Endothelial cell of umbilical vein (primary cell): ENCODE results near the gene NPVF. TPM values are rescaled to one million over a fixed set of nuclear protein-coding genes. Genes with fewer than 3 reads are reported as not detected.

Experiments used
- BruUV-seq: library from RNA; stranded (reverse); fragments of 400-500 nt; replicated peaks from 2 replicates; lab custom pipeline; 2021; lab: Mats Ljungman, UMichigan
- CTCF ChIA-PET: fragments of 300-600, 350-600 bp; sonication (Branson Sonifier 250); formaldehyde crosslinking; loops from one replicate; lab custom pipeline; 2021; ENCODE audit warnings: antibody characterized with exemption, inconsistent platforms; lab: Charles Lee
- POLR2A ChIA-PET: fragments of 300-600, 350-600 bp; sonication (Branson Sonifier 250); formaldehyde crosslinking; loops from one replicate; lab custom pipeline; 2021; ENCODE audit warnings: antibody characterized with exemption, inconsistent platforms; lab: Charles Lee
- DNase-seq: peaks from one replicate; pipeline ENCODE4 v3.0.0-alpha.2; 2011; ENCODE audit warnings: low read depth, low spot score
- FAIRE-seq: peaks from 2 replicates; lab custom pipeline; 2011; peaks lifted over from hg19 to GRCh38; lab: Jason Lieb, UNC
- H2AFZ ChIP-seq: 2 replicates; pipeline ENCODE4 v1.6.0; 2012; ENCODE audit warnings: low read depth, low read length, control low read depth, inconsistent platforms
- H3K27ac ChIP-seq: 2 replicates; pipeline ENCODE4 v1.5.1; 2011; ENCODE audit warnings: low read depth, mild to moderate bottlenecking, control low read depth, low read length, moderate library complexity; ENCODE audit not compliant: insufficient read depth
- H3K27me3 ChIP-seq, 2 experiments: 2 replicates each; pipeline versions ENCODE4 v1.6.0 to v1.6.1; 2011; ENCODE audit warnings: low read length in 2 of 2, mixed read lengths in 1 of 2; ENCODE audit not compliant: control insufficient read depth in 2 of 2, insufficient read depth in 2 of 2
- H3K36me3 ChIP-seq, 2 experiments: 2 replicates in 1 of 2; 3 replicates in 1 of 2; pipeline ENCODE4 v1.5.1; 2011; ENCODE audit warnings: low read length in 2 of 2, mild to moderate bottlenecking in 1 of 2, moderate library complexity in 1 of 2; ENCODE audit not compliant: control insufficient read depth in 2 of 2, insufficient read depth in 2 of 2; ENCODE audit errors: extremely low read depth in 1 of 2
- H3K4me1 ChIP-seq: 3 replicates; pipeline ENCODE4 v1.5.1; 2011; ENCODE audit warnings: mild to moderate bottlenecking, low read length; ENCODE audit not compliant: control insufficient read depth, insufficient read depth; ENCODE audit errors: extremely low read depth
- H3K4me2 ChIP-seq: 2 replicates; pipeline ENCODE4 v1.6.1; 2011; ENCODE audit warnings: low read length, control low read depth, mixed read lengths; ENCODE audit not compliant: insufficient read depth
- H3K4me3 ChIP-seq, 3 experiments: fragments of 200-600 bp in 1 of 3; sonication (generic), shearing (Covaris generic) in 1 of 3; replicated peaks in 1 of 3; 2 replicates each; pipeline ENCODE4 v1.5.1; 2011 to 2016; ENCODE audit warnings: control low read depth in 3 of 3, low read length in 3 of 3, mild to moderate bottlenecking in 2 of 3, inconsistent platforms in 1 of 3, low read depth in 1 of 3, moderate library complexity in 1 of 3; ENCODE audit not compliant: insufficient read depth in 1 of 3
- H3K79me2 ChIP-seq: 2 replicates; pipeline ENCODE4 v1.6.0; 2012; ENCODE audit warnings: low read length, inconsistent platforms; ENCODE audit not compliant: control insufficient read depth, insufficient read depth
- H3K9ac ChIP-seq: replicated peaks from 2 replicates; pipeline ENCODE3; 2011; ENCODE audit warnings: low read length, control low read depth; ENCODE audit not compliant: insufficient read depth; ENCODE audit errors: extremely low read depth
- H3K9me1 ChIP-seq: replicated peaks from 3 replicates; pipeline ENCODE4 v1.6.0; 2011; ENCODE audit warnings: mild to moderate bottlenecking, low read length; ENCODE audit not compliant: control insufficient read depth, insufficient read depth; ENCODE audit errors: extremely low read depth
- H3K9me3 ChIP-seq: replicated peaks from 2 replicates; pipeline ENCODE4 v1.5.1; 2012; ENCODE audit warnings: low read length, inconsistent platforms; ENCODE audit not compliant: control insufficient read depth, insufficient read depth
- H4K20me1 ChIP-seq: replicated peaks from 2 replicates; pipeline ENCODE3; 2011; ENCODE audit warnings: mild to moderate bottlenecking, low read length; ENCODE audit not compliant: control insufficient read depth, insufficient read depth; ENCODE audit errors: extremely low read depth
- EZH2 ChIP-seq: IDR thresholded peaks from 2 replicates; pipeline ENCODE4 v1.6.1; 2012; ENCODE audit warnings: borderline replicate concordance, low read depth, mild to moderate bottlenecking, moderate library complexity, low read length, inconsistent platforms; ENCODE audit not compliant: severe bottlenecking
- FOS ChIP-seq: IDR thresholded peaks from 2 replicates; pipeline ENCODE4 v1.6.1; 2011; ENCODE audit warnings: mild to moderate bottlenecking, low read length, moderate library complexity, borderline replicate concordance; ENCODE audit not compliant: insufficient read depth
- GATA2 ChIP-seq: IDR thresholded peaks from 2 replicates; pipeline ENCODE4 v1.7.0; 2011; ENCODE audit warnings: low read depth, mild to moderate bottlenecking, moderate library complexity, mixed read lengths, low read length; ENCODE audit not compliant: insufficient read length, insufficient read depth
- JUN ChIP-seq: IDR thresholded peaks from 2 replicates; pipeline ENCODE4 v1.6.1; 2011; ENCODE audit warnings: borderline replicate concordance, low read depth; ENCODE audit not compliant: insufficient read length, insufficient read depth
- MAX ChIP-seq: IDR thresholded peaks from 2 replicates; pipeline ENCODE4 v1.6.1; 2011; ENCODE audit not compliant: insufficient read depth, insufficient read length
- MYC ChIP-seq: IDR thresholded peaks from one replicate; pipeline ENCODE4 v1.6.1; 2011; ENCODE audit warnings: mild to moderate bottlenecking, low read depth, low read length
- POLR2A ChIP-seq: IDR thresholded peaks from 2 replicates; pipeline ENCODE4 v1.6.1; 2012; ENCODE audit warnings: low read depth, mild to moderate bottlenecking, control low read depth, low read length
- POLR2AphosphoS5 ChIP-seq: IDR thresholded peaks from 2 replicates; pipeline ENCODE4 v1.6.1; 2012; ENCODE audit warnings: low read depth, mild to moderate bottlenecking, control low read depth, low read length, moderate library complexity; ENCODE audit not compliant: insufficient read depth
- dilution Hi-C: fragments of 300-500 bp; cut with MboI; formaldehyde crosslinking; loops from one replicate; pipeline ENCODE4 v1.15.0; 2019; ENCODE audit warnings: low sequenced_read_pairs; ENCODE audit not compliant: extremely low pct_ligation_motif_present
- intact Hi-C: fragments of 100-400 bp; cut with micrococcal nuclease; formaldehyde crosslinking; loops from one replicate; pipeline ENCODE4 v1.10.0; 2022
- polyA plus RNA-seq, 4 experiments: library from polyadenylated mRNA; depleted of rRNA in 3 of 4; stranded (reverse) in 3 of 4; unstranded in 1 of 4; fragments of >200 nt; gene quantifications; 2 replicates each; pipeline versions ENCODE4 v1.2.1 to v1.2.3, GENCODE V29; 2011 to 2012; ENCODE audit warnings: missing spikeins in 1 of 4
- total RNA-seq: library from RNA; stranded (reverse); gene quantifications from 2 replicates; pipeline ENCODE4 v1.2.3, GENCODE V29; 2021
- TF ChIP-seq, protein P1 (sequence below), 2 donors: IDR thresholded peaks; 1 replicate in 1 of 2; 2 replicates in 1 of 2; pipeline ENCODE4 v1.5.1; 2011; ENCODE audit warnings: low read length in 2 of 2, mild to moderate bottlenecking in 2 of 2, moderate library complexity in 2 of 2, control low read depth in 1 of 2, inconsistent platforms in 1 of 2, low read depth in 1 of 2; ENCODE audit not compliant: insufficient read depth in 1 of 2; ENCODE audit errors: extremely low read depth in 1 of 2

Gene NPVF
- total and polyA plus RNA-seq, 2 donors (not counting 3 experiments of a cell fraction or from before 2014, with no cell fraction given) = not detected

- no peak for DNase-seq
- Histone ChIP-seq H3K4me3 (no peak overlapping the region), H3K27ac (no peak overlapping the region), H3K9me3 (no peaks in the 10 kb centered on the region), H3K9me1 (no peaks in the 10 kb centered on the region), H3K4me1 (no peaks in the 10 kb centered on the region), H3K79me2 (no peaks in the 10 kb centered on the region), H4K20me1 (no peaks in the 10 kb centered on the region), H3K4me2 (no peak overlapping the region), H3K9ac (no peak overlapping the region), H3K27me3 (no peaks in the 10 kb centered on the region), H2AFZ (no peak overlapping the region), H3K36me3 (no peaks in the 10 kb centered on the region)
- TF ChIP-seq POLR2A (no peak), JUN (no peak), GATA2 (no peak), POLR2AphosphoS5 (no peak), MAX (no peak), EZH2 (no peak), FOS (no peak), MYC (no peak)
- TF ChIP-seq, protein P1, sequence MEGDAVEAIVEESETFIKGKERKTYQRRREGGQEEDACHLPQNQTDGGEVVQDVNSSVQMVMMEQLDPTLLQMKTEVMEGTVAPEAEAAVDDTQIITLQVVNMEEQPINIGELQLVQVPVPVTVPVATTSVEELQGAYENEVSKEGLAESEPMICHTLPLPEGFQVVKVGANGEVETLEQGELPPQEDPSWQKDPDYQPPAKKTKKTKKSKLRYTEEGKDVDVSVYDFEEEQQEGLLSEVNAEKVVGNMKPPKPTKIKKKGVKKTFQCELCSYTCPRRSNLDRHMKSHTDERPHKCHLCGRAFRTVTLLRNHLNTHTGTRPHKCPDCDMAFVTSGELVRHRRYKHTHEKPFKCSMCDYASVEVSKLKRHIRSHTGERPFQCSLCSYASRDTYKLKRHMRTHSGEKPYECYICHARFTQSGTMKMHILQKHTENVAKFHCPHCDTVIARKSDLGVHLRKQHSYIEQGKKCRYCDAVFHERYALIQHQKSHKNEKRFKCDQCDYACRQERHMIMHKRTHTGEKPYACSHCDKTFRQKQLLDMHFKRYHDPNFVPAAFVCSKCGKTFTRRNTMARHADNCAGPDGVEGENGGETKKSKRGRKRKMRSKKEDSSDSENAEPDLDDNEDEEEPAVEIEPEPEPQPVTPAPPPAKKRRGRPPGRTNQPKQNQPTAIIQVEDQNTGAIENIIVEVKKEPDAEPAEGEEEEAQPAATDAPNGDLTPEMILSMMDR (IDR thresholded peaks at IDR 0.05; ENCODE audit: extremely low read depth in 1 of 2, insufficient read depth in 1 of 2, low read depth in 1 of 2, low read length in 2 of 2) = no peak
- no peak for FAIRE-seq
- ChIA-PET CTCF (interaction anchor here (0.9 to 2.4 kb wide), 6 partner anchors 12 to 597 kb away, joined by 3 to 20 read pairs (median 4); a partner anchor contains a TSS), POLR2A (no interaction called here)
- dilution Hi-C loops (no loop called here), intact Hi-C loops (no loop called here)
- no TSS peak for BruUV-seq
These were observed 26.3 kb upstream of the NPVF start for GRCh38 chr7:25254604-25255003.
